ENCODE data around the gene ADAMTS2. TPM values are rescaled to one million over a fixed set of nuclear protein-coding genes. Genes with fewer than 3 reads are reported as not detected.
"Not testable (repeated sequence)": the region's sequence is repeated elsewhere in the genome, so short reads cannot be mapped to it uniquely, and the experiment has no call there.

The ADAMTS2 gene
- total RNA-seq, 1 donor from 2014 or later: not detected

DNA sequence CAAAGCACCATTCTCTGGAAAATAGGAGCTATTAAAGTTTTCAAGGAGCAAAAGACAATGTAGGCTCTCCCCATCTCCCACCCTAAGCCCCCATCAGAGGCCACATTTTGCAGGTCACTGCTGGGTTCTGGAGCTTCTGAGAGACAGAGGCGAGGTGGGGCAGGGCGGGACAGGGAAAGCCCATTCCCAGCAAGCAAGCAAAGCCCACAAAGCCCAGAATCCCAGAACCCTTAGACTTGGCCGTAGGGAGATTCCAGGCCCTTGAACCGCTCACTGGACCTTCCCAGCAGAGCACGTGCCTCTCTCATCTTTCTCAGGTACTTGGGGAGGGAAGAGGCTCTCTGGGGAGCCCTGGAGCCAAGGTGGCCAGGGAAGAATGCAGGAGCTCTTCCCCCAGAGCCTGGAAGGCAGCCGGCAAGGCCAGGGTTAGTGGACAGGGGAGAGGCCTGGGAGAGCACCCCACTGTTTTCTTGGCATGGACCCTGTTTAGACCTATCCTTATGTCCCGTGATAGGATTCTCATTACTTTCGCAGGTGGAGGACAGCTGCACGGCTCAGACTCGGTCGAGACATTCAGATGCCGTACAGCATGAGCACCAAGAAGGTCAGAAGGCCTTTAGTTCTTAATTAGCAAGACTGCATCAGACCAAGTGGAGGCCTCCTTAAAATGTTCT lies 232.7 kb downstream of the ADAMTS2 start:
- H3K9me3 Mint-ChIP-seq: peaks cover 17% of the 10 kb centered on the region
- no peak overlapping the region for H3K27ac Mint-ChIP-seq
- intact Hi-C loops (cut with micrococcal nuclease): no loop called here
- H3K27me3 Mint-ChIP-seq: no peaks in the 10 kb centered on the region
- no peaks in the 10 kb centered on the region for H3K36me3 Mint-ChIP-seq (ENCODE audit: low read depth)
- ATAC-seq (ENCODE audit: low read depth) (no peak), DNase-seq (no peak)
- no peaks in the 10 kb centered on the region for H3K4me1 Mint-ChIP-seq
- ChIA-PET CTCF (no interaction called here), POLR2A (no interaction called here)
- TF ChIP-seq, protein P1, sequence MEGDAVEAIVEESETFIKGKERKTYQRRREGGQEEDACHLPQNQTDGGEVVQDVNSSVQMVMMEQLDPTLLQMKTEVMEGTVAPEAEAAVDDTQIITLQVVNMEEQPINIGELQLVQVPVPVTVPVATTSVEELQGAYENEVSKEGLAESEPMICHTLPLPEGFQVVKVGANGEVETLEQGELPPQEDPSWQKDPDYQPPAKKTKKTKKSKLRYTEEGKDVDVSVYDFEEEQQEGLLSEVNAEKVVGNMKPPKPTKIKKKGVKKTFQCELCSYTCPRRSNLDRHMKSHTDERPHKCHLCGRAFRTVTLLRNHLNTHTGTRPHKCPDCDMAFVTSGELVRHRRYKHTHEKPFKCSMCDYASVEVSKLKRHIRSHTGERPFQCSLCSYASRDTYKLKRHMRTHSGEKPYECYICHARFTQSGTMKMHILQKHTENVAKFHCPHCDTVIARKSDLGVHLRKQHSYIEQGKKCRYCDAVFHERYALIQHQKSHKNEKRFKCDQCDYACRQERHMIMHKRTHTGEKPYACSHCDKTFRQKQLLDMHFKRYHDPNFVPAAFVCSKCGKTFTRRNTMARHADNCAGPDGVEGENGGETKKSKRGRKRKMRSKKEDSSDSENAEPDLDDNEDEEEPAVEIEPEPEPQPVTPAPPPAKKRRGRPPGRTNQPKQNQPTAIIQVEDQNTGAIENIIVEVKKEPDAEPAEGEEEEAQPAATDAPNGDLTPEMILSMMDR (IDR thresholded peaks at IDR 0.05): no peak
- no peak overlapping the region for H3K4me3 Mint-ChIP-seq

DNA sequence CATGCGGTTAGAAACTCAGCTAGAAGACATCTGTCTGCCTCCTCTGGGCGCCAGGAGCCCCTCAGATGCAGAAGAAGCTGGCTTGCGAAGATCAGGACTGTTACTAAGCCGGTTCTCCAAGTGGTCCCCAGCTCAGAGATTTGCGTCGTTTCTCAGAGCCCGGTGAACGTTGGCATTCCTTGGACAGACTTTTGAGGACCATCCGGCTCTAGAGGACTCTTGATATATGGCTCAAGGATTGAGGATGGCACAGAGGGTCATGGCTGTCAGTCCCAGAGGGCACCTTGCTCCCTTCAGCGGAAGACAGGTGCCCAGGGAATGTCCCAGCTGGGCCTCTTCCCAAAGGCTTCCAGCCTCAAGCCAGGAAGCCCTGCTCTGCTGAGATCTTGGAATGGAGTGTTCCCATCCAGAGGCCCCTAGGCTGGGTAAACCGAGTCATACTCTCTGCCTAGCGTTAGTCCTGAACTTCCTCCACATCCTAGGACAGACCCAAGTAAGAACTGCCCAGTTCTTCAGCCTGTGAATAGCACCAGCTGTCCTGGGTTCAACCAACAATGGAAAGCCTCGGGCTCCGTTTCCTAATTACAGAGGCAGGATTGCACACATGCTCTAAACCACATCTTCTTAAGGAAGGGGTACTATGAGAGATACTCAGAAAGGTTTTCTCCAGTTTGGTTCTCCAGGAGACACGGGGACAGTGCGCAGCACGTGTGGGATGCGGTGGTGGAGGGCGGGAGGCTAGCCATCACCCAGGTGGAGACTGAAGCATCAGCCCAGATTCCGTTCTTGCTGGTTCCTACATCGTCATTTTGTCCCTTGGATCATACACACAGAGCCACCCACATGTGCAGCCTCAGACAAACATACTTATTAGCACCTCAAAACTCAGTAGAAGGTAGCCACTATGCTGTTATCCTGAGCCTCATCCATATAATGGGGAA lies 233.7 kb downstream of the ADAMTS2 start:
- Mint-ChIP-seq H3K9me3 (peaks cover 23% of the 10 kb centered on the region), H3K36me3 (ENCODE audit: low read depth) (no peaks in the 10 kb centered on the region), H3K4me3 (no peak overlapping the region), H3K27ac (no peak overlapping the region), H3K27me3 (no peaks in the 10 kb centered on the region), H3K4me1 (no peaks in the 10 kb centered on the region)
- ATAC-seq (ENCODE audit: low read depth) (no peak), DNase-seq (no peak)
- CTCF ChIA-PET: no interaction called here
- POLR2A ChIA-PET: no interaction called here
- intact Hi-C loops (cut with micrococcal nuclease): no loop called here
- TF ChIP-seq, protein P1 (IDR thresholded peaks at IDR 0.05): no peak

DNA sequence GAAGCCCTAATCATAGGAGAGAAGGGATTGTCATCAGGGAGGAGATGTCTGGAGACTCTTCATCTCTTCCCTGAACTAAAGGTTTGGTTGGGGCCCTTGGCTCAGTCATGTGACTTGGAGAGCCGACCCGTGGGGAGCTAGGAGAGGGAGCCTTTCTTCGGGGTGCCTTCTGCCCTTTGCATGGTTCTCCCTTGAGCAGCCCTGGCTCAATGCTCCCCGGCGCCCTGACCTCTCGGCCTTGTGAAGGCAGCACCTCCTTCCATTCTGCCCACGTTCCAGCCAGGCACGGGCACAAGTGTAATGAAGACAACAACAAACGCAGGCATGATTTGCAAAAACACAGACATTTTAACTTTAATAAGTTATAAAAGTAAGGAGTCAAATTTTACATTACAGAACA lies 234.7 kb downstream of the ADAMTS2 start:
- no peak for DNase-seq
- POLR2A ChIA-PET: no interaction called here
- no peaks in the 10 kb centered on the region for H3K27me3 Mint-ChIP-seq
- intact Hi-C loops (cut with micrococcal nuclease): no loop called here
- H3K4me3 Mint-ChIP-seq: no peak overlapping the region
- ATAC-seq (ENCODE audit: low read depth): no peak
- TF ChIP-seq, protein P1 (IDR thresholded peaks at IDR 0.05): no peak
- H3K27ac Mint-ChIP-seq: no peak overlapping the region
- H3K9me3 Mint-ChIP-seq: peaks cover 23% of the 10 kb centered on the region
- CTCF ChIA-PET: no interaction called here
- no peaks in the 10 kb centered on the region for H3K4me1 Mint-ChIP-seq
- H3K36me3 Mint-ChIP-seq (ENCODE audit: low read depth): no peaks in the 10 kb centered on the region

DNA sequence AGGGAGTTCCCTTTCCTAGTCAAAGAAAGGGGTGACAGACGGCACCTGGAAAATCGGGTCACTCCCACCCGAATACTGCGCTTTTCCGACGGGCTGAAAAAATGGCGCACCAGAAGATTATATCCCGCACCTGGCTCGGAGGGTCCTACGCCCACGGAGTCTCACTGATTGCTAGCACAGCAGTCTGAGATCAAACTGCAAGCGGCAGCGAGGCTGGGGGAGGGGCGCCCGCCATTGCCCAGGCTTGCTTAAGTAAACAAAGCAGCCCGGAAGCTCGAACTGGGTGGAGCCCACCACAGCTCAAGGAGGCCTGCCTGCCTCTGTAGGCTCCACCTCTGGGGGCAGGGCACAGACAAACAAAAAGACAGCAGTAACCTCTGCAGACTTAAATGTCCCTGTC lies 244.0 kb downstream of the ADAMTS2 start:
- POLR2A ChIA-PET; CTCF ChIA-PET; H3K36me3 Mint-ChIP-seq (ENCODE audit: low read depth); H3K4me1 Mint-ChIP-seq; intact Hi-C loops (cut with micrococcal nuclease); ATAC-seq (ENCODE audit: low read depth); DNase-seq; H3K27ac Mint-ChIP-seq; H3K4me3 Mint-ChIP-seq; H3K27me3 Mint-ChIP-seq: not testable (repeated sequence)
- H3K9me3 Mint-ChIP-seq: peaks cover 12% of the 10 kb centered on the region

DNA sequence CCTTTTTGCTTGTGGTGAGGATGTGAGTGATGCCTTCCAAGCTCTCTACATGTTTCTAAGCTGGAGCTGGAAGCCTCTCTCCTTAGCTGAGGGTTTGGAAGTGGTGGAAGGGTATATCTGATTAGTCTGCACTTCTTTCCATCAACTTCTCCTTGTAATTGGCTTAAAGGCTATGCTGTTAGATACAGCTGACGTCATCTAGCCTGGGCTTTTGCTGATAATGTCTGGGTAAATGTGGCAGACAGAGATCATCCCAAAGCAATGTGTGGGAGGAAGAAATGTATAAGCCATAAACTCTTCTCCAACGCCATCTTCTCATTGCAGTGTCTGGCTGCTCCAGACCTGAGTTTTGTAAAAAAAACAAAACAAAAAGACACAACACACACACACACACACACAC lies 255.8 kb downstream of the ADAMTS2 start:
- Mint-ChIP-seq H3K36me3 (ENCODE audit: low read depth) (peaks cover 21% of the 10 kb centered on the region), H3K27me3 (no peaks in the 10 kb centered on the region), H3K4me3 (no peak overlapping the region), H3K27ac (no peak overlapping the region), H3K9me3 (peaks cover 54% of the 10 kb centered on the region), H3K4me1 (no peaks in the 10 kb centered on the region)
- intact Hi-C loops (cut with micrococcal nuclease): no loop called here
- ATAC-seq (ENCODE audit: low read depth) (no peak), DNase-seq (no peak)
- CTCF ChIA-PET: no interaction called here
- TF ChIP-seq, protein P1 (IDR thresholded peaks at IDR 0.05): no peak
- POLR2A ChIA-PET: interaction anchor here (1.1 kb wide), 1 partner anchor 16 kb away, joined by 3 read pairs; no protein-coding TSS in a partner anchor

All from activated B cell treated with CpG ODN at 0.5 μM for 24 hours (primary cell).